AG04449 (cell line): ENCODE results near the gene BCL11B.
A peak's percentile ranks its signal among the peaks of the same experiment; 100 is the strongest.

ENCODE experiments used
- CTCF ChIA-PET: fragments of 350-600 bp; formaldehyde crosslinking; extraction: SDS; loops from one replicate; lab custom pipeline; 2021; ENCODE audit warnings: antibody characterized with exemption; lab: Yijun Ruan, JAX
- POLR2A ChIA-PET: fragments of 400-600, 350-600 bp; formaldehyde crosslinking; extraction: SDS; loops from one replicate; lab custom pipeline; 2020; ENCODE audit warnings: antibody characterized with exemption, inconsistent platforms; lab: Yijun Ruan, JAX
- DNase-seq: peaks from one replicate; pipeline ENCODE4 v3.0.0-alpha.2; 2010; ENCODE audit warnings: low read depth, low spot score
- H3K4me3 ChIP-seq: 2 replicates; pipeline ENCODE4 v1.5.1; 2011; ENCODE audit warnings: low read depth, mild to moderate bottlenecking, control low read depth, low read length
- TF ChIP-seq, protein P1 (sequence below): IDR thresholded peaks from one replicate; pipeline ENCODE4 v1.5.1; 2011; ENCODE audit warnings: mild to moderate bottlenecking, moderate library complexity, low read length, control low read depth, inconsistent platforms; ENCODE audit not compliant: insufficient read depth; ENCODE audit errors: missing control alignments

Gene BCL11B

DNA sequence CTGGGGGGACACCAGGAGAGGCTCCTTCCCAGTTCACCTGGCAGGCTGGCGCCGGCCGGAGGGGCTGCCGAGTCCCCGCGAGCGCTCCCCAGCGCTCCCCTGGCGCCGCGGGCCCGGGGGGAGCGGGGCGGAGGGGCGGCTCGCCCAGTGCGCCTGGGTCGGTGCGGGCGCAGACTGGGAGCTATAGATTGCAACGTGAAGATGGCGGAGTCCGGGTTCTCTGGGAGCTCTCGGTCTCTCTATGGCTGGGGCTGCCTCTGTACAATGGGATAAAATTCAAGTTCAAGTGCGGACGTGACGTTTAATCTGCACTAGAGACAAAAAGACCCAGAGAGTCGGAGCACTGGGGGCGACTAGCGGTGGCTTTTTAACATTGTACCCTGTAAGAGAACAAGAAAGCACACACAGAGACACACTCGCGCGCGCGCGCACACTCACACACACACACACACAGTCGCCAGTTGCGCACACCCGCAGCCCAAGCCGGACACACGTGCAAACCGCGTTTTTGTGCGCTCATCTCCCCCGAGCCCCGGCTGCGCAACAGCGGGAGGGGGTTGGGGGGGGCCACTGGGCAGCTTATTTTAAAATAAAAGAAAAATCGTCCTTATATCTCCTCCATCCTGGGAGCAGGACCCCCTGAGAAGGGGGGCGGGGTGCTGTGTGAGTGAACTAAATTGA lies at the start of gene BCL11B:
Gene BCL11B, minus strand, starts transcription at position 247 of the 681 bp plus-strand sequence. CDS start 979 bp downstream, outside the sequence.
- peak; percentile 12 for DNase-seq
- ChIA-PET POLR2A (interaction anchor here (0.7 kb wide), 1 partner anchor 16 kb away, joined by 3 read pairs; no protein-coding TSS in a partner anchor), CTCF (interaction anchor here (0.7 to 1.0 kb wide), 3 partner anchors 18 to 166 kb away, joined by 3 read pairs; no protein-coding TSS in a partner anchor)
- TF ChIP-seq, protein P1, sequence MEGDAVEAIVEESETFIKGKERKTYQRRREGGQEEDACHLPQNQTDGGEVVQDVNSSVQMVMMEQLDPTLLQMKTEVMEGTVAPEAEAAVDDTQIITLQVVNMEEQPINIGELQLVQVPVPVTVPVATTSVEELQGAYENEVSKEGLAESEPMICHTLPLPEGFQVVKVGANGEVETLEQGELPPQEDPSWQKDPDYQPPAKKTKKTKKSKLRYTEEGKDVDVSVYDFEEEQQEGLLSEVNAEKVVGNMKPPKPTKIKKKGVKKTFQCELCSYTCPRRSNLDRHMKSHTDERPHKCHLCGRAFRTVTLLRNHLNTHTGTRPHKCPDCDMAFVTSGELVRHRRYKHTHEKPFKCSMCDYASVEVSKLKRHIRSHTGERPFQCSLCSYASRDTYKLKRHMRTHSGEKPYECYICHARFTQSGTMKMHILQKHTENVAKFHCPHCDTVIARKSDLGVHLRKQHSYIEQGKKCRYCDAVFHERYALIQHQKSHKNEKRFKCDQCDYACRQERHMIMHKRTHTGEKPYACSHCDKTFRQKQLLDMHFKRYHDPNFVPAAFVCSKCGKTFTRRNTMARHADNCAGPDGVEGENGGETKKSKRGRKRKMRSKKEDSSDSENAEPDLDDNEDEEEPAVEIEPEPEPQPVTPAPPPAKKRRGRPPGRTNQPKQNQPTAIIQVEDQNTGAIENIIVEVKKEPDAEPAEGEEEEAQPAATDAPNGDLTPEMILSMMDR: peak; percentile 35
- H3K4me3 ChIP-seq: peak within 1 kb of the TSS; percentile 53

DNA sequence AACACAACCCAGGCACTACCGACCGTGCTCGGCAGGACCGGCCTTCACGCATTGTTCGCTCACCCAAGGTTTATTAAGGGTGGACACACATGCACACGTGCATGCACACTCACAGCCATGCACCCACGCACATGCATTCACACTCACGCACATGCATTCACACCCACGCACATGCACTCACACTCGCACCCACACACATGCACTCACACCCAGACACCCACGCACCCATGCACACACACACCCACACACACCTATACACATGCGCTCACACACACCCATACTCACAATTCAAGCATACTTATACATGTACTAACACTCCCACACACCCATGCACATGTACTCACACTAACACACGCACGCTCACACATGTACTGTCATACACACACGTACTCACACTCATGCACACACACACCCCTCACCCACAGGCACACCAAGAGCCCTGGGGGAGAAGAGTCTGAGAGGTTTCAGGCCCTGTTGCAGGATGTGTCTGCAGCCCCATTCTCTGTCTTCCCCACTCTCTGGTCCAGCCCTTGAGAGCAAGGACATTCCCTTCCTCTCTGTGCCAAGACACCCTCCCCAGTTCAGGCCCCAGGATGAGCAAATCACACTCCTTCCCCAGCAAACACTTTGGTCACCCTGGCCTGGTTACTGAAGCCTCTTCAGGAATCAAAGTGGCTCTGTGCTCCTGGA lies 49.4 kb upstream of the BCL11B start:
- H3K4me3 ChIP-seq: no peak overlapping the region
- CTCF ChIA-PET: interaction anchor here (1.3 to 3.7 kb wide), 5 partner anchors 10 to 97 kb away, joined by 4 to 45 read pairs (median 7); no protein-coding TSS in a partner anchor
- TF ChIP-seq, protein P1: no peak
- no peak for DNase-seq
- POLR2A ChIA-PET: no interaction called here

DNA sequence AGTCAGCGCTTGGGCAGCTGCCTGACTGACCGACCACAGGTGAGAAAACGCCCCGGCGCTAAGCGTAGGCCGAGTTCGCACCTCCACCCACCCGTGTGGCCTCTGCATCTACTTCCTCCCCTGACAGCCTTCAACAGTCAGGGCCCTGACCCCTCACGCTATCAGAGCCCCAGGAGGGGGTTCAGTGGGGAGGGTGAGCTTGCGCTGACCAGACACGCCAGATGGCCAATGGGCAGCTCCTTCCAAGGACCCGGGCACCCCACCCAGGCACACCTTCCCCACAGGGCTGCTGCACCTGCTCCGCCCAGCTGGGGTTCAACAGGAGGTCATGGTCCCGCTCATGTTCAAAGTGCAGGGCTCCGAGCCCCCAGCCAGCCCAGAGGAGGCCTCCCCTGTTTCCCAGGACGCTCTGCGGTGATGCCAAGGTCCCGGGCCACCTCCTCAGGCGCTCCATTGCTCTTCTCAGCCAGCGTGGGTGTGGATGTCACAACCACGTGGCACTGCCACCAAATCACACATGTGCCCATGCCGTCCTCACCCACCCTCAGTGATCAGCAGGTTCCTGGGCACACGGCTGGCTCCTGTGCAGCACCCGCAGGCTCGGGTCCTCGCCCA lies 48.7 kb upstream of the BCL11B start:
- POLR2A ChIA-PET: no interaction called here
- H3K4me3 ChIP-seq: no peak overlapping the region
- TF ChIP-seq, protein P1: no peak
- DNase-seq: no peak
- CTCF ChIA-PET: interaction anchor here (1.0 to 3.7 kb wide), 17 partner anchors 9 to 102 kb away, joined by 3 to 45 read pairs (median 5); no protein-coding TSS in a partner anchor

DNA sequence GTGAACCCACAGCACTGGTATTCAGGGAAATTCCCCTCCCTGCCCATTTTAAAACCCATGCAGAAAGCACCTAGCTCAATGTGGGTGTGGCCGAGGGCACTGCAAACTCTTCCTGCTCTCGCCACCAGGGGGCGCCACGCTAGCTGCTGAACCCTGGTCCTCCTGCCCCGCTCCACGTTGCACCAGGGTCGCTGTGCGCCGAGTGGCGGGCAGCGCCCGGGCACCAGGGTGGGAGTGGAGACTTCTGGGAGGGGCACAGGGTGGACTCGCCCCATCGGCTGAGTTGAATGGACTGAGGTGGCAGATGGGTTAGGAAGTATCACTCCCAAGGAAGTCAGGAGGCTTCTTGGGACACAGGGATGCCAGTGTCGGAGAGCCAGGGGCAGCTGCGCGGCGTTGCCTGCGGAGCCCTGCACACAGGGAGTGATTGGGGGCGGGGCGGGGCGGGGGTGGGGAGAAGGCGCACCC lies 48.1 kb upstream of the BCL11B start:
- no peak overlapping the region for H3K4me3 ChIP-seq
- TF ChIP-seq, protein P1: peak; percentile 89
- DNase-seq: no peak
- POLR2A ChIA-PET: no interaction called here
- CTCF ChIA-PET: interaction anchor here (0.6 to 3.7 kb wide), 22 partner anchors 8 to 554 kb away, joined by 3 to 45 read pairs (median 5); no protein-coding TSS in a partner anchor

DNA sequence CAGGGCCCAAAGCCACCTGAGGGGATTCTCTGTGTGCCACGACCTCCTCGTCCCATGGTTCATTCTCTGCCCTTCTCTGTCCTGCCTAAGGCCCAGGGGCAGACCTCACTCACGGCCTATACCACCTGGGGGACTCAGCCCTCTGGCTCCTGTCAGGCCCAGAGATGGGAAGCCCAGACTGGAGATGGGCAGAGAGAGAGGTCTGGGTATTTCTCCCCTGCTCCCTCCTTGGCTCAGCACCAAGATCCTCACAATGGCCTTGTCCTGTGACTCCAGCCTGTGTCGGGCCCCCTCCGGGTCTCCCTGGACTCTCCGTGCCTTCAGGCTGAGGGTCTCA lies 46.9 kb upstream of the BCL11B start:
- no peak for DNase-seq
- H3K4me3 ChIP-seq: no peak overlapping the region
- TF ChIP-seq, protein P1: no peak
- ChIA-PET CTCF (interaction anchor here (1.1 to 3.7 kb wide), 5 partner anchors 16 to 99 kb away, joined by 3 to 45 read pairs (median 10); no protein-coding TSS in a partner anchor), POLR2A (no interaction called here)
